D341Med (cell line): ENCODE results near the gene RABGAP1L.
"Not testable (repeated sequence)": the region's sequence is repeated elsewhere in the genome, so short reads cannot be mapped to it uniquely, and the experiment has no call there.

Experiments used
- DNase-seq: peaks from one replicate; pipeline ENCODE4 v3.0.0; 2012; ENCODE audit warnings: low spot score

RABGAP1L gene

DNA sequence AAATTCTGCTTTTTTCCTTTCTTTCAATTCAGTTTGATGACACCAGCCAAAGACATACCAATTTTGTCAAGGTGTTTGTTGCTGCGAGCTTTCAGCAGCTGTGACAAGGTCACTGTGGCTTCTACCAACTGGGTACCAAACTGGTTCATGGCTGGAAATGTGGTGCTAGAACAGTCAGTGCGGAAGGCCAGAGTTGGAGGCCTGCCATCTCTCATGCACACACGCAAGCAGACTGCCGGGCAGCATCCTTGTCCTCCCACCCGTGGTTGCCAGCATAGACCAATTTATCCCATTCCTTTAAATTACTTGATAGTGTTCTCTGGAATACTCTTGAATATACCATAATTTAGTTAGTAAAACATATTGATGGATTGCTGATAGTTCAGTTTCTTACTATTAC, 208.6 kb downstream of the RABGAP1L start:
- DNase-seq = no peak

GRCh38 chr1:174376030-174376429, 216.7 kb downstream of the RABGAP1L start:
- no peak for DNase-seq

- no peak for DNase-seq
Observed at GRCh38 chr1:174391716-174392115, 232.4 kb downstream of the RABGAP1L start.

DNA sequence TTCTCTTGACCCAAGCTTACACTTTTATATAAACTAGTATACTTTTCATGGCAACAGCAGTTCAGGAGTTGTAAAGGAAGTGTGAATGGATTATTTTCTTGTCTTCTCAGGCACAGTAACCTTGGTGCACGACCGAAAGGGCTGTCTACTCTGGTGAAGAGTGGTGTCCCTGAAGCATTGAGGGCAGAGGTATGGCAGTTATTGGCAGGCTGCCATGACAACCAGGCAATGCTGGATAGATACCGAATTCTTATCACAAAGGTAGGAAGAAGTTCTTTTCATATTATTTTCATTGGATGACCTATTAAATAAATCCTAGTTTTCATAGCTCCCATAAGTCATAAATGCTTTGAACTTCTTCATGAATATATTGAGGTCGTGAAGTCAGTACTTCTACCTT, 234.6 kb downstream of the RABGAP1L start:
- DNase-seq = no peak

DNA sequence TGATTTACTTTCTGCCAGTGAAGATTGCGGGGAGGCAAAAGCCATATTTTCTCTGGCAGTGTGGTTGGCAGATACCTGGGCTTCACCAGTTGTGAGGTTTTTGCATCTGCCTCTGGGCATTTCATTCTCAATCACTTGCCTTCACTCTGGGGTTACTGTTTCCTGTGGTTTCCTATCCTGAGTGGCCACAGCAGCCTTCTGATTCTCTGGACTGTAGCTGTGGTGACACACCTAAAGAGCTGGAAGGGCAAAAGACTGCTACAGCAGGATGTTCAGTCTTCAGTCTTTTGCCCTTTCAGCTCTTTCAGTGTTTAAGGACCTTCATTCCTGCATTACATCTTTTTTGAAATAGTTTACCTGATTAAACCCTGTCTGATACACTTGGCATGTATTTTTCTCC, 237.9 kb downstream of the RABGAP1L start:
- DNase-seq = no peak

DNA sequence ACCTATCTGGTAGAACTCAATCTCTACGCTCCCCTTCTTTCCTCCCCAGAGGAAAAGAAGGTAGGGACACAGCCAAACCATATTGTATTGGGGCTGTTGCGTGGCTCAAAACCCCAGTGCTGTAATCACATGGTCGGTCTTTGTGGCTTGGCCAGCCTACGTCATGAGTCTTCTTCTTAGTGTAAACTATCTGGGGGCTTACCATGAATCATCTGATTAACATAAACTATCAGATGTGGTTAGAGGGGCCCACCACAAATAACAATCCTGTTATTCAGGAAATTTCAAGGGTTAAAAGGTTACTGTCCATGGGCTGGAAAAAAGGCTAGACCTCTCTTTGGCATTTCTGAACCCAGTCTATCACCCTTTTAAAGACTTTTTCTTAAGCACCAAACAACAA, 238.9 kb downstream of the RABGAP1L start:
- no peak for DNase-seq

- DNase-seq = no peak
Observed at GRCh38 chr1:174399211-174399610, 239.9 kb downstream of the RABGAP1L start.

DNA sequence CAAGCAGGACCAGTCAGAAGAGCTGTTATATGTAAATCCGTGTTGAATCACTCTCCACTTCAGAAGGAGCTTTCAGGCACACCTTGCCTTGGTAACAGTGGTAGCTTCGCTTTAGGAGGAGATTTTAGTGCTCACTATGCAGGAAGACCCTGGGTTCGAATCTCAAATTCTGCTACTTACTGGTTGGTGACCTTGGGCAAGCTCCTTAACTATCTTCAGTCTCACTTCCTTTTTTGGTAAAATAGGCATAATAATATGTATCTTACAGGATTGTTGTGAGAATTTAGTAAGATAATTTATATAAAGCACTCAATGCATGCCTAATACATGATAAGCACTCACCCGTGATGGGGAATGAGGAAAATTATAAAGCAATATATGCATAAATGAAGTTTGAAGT, 241.8 kb downstream of the RABGAP1L start:
- DNase-seq = no peak

GRCh38 chr1:174405219-174405618, 245.9 kb downstream of the RABGAP1L start:
- no peak for DNase-seq

DNA sequence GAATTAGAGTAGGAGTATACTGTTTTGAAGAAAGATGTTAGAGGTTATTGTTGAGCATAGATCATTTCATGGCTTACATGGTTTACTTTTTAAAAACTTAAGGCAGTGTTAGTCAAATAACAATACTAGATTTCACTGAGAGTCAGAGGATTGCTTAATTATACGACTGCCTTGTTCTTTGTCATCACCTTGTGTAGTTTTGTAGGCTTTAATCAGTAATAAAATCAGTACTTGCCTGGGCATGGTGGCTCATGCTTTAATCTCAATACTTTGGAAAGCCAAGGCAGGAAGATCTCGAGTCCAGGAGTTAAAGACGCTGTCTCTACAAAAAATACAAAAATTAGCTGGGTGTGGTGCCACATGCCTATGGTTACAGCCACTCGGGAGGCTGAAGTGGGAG, 247.1 kb downstream of the RABGAP1L start:
- DNase-seq = no peak

DNA sequence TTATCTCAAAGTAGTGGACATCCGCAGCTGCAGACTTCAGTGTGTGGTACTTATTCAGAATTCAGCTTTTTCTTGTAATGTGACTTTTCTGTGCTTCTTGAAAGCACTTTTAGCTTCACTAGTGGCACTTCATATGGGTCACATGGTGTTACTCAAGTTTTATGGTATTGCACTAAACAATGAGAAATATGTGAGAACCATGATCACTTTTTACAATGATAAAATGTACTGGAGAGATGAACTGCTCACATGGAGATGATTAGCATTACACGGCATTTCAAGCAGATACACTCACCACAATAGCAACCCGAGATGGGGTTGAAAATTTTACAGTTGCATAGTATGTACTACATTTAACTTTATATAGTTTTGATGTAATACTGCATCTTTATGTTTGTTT, 248.3 kb downstream of the RABGAP1L start:
- no peak for DNase-seq

GRCh38 chr1:174408146-174408545, 248.8 kb downstream of the RABGAP1L start:
- no peak for DNase-seq

DNA sequence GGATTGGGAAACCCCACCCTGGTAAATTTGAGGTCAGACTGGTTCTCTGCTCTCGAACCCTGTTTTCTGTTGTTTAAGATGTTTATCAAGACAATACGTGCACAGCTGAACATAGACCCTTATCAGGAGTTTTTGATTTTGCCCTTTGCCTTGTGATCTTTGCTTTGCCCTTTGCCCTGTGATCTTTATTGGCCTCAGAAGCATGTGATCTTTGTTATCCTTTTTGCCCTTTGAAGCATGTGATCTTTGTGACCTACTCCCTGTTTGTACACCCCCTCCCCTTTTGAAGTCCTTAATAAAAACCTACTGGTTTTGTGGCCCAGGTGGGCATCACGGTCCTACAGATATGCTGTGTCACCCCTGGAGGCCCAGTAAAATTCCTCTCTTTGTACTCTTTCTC, 250.5 kb downstream of the RABGAP1L start:
- not testable (repeated sequence) for DNase-seq

GRCh38 chr1:174413632-174414031, 254.3 kb downstream of the RABGAP1L start:
- peak; percentile 53 for DNase-seq

GRCh38 chr1:174414203-174414602, 254.9 kb downstream of the RABGAP1L start:
- no peak for DNase-seq

DNA sequence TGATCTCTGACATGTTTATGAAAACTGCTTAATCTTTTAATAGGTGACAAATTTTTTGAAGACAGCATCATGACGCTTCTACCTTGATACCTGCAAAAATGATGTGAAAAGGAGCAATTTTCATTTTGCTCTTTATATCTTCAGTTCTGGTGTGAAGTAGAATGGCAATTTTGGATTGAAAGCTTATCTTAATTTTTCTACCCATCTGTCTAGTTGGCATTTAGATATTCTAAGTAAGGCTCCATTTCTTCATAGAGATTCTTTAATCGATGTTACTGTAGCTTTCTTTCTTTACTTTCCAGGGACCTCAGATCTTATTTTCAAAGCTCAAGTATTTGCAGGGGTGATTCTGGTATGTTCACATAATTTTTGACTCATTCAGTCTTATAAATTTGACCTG, 256.2 kb downstream of the RABGAP1L start:
- no peak for DNase-seq

GRCh38 chr1:174417921-174418320, 258.6 kb downstream of the RABGAP1L start:
- DNase-seq = no peak

DNA sequence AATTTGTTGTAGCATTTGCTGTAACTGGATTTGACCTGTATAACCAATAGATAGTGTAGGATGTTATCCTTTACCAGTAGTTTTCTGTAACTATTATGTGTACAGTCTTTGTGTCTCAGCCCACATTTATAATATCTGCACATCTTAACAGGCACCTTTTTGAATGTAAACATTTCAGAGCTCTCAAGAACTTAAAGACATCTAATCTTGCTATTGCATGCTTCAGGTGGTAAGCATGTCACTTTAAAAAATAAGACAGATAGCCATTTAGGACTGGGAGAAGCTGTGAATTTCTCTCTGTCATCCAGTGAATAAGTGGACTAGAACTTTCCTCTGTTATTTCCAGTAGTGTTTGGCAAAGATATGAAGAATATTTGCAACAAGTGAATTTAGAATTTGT, 265.8 kb downstream of the RABGAP1L start:
- no peak for DNase-seq

GRCh38 chr1:174426153-174426552, 266.8 kb downstream of the RABGAP1L start:
- DNase-seq = no peak

GRCh38 chr1:174428033-174428432, 268.7 kb downstream of the RABGAP1L start:
- DNase-seq = no peak

GRCh38 chr1:174428739-174429138, 269.4 kb downstream of the RABGAP1L start:
- DNase-seq = no peak

GRCh38 chr1:174433451-174433850, 274.1 kb downstream of the RABGAP1L start:
- no peak for DNase-seq

DNA sequence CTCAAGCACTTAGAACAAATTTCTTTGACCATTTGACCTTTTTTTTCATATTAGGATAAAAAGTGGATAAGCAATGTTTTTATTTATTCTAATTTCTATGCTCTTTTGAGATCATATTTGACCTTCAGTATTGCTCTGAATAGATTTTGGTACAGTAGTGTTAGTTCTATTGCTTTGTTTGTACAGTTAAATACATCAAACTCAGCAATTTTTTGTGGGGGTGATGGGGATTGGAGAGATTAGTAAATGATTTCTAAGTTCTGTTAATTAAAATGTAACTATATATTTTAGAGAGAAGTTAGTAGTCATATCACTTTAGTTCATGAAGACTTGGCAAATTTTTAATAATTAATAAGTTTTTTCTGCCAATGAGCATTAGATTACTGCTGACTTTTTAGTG, 286.0 kb downstream of the RABGAP1L start:
- no peak for DNase-seq

DNA sequence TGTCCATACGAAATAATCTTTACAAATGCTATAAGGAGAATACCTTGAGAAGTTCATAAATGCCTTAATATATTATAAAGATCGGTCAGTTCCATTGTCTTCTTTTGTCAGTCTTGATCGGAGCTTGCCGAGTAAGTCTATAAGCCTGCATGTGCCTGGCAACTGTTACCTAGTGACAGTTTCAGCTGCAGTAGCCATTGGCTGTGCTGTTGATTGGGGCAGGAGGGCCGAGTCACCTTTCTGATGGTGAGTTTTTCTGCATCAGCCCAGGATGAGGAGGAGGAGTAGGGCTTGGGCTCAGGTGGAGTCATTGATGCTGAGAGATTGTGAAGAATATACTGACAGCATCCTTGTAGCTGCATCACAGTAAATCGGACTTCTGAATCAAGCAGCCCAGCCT, 286.5 kb downstream of the RABGAP1L start:
- no peak for DNase-seq

DNA sequence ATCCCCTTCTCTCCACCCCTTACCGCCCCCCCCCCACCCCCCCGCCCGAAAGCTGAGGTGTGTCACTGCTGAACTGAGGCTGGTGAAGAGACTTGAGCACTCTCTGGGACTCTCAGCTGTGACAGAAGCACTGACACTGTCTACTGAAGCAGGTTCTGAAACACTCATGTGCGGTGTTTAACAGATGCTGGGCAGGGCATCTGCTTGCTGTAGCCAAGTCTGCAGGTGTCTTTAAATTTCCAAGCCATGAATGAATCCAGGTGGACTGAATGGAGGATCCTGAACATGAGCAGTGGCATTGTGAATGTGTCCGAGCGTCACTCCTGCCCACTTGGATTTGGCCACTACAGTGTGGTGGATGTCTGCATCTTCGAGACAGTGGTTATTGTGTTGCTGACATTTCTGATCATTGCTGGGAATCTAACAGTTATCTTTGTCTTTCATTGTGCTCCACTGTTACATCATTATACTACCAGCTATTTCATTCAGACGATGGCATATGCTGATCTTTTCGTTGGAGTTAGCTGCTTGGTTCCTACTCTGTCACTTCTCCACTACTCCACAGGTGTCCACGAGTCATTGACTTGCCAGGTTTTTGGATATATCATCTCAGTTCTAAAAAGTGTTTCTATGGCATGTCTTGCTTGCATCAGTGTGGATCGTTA, 288.7 kb downstream of the RABGAP1L start, which contains the start of gene GPR52:
GPR52 (plus strand) TSS at position 99 of the 665 bp plus-strand sequence; CDS start at position 247, 148 bp downstream.
- no peak for DNase-seq
